GM06990 (cell line): ENCODE measurements around the gene SMIM22.

ENCODE experiments used
- DNase-seq: peaks from one replicate; pipeline ENCODE4 v3.0.0-alpha.2; 2011; ENCODE audit not compliant: insufficient read length; ENCODE audit errors: extremely low read depth
- H3K27me3 ChIP-seq: replicated peaks from 2 replicates; pipeline ENCODE4 v1.6.0; 2011; ENCODE audit warnings: low read length; ENCODE audit not compliant: control insufficient read depth, insufficient read depth
- H3K36me3 ChIP-seq: 2 replicates; pipeline ENCODE4 v1.5.1; 2011; ENCODE audit warnings: low read length; ENCODE audit not compliant: control insufficient read depth, insufficient read depth
- H3K4me3 ChIP-seq: replicated peaks from 2 replicates; pipeline ENCODE4 v1.5.1; 2011; ENCODE audit warnings: low read depth, mild to moderate bottlenecking, control low read depth, low read length
- CTCF ChIP-seq: IDR thresholded peaks from 2 replicates; pipeline ENCODE4 v1.5.1; 2011; ENCODE audit warnings: low read length, control low read depth, mild to moderate bottlenecking, inconsistent platforms; ENCODE audit not compliant: insufficient read depth, poor library complexity, severe bottlenecking

The SMIM22 gene

GRCh38 chr16:4825196-4825595, 30.0 kb downstream of the SMIM22 start:
- Histone ChIP-seq H3K36me3 (peaks cover 34% of the 10 kb centered on the region), H3K4me3 (no peak overlapping the region), H3K27me3 (no peaks in the 10 kb centered on the region)
- TF ChIP-seq CTCF, result no peak
- DNase-seq, result no peak

GRCh38 chr16:4826526-4826925, 31.4 kb downstream of the SMIM22 start:
- Histone ChIP-seq H3K27me3 (no peaks in the 10 kb centered on the region), H3K36me3 (peaks cover 37% of the 10 kb centered on the region), H3K4me3 (no peak overlapping the region)
- DNase-seq, result no peak
- no peak for TF ChIP-seq CTCF

- peaks cover 40% of the 10 kb centered on the region for H3K36me3 ChIP-seq
- no peak for TF ChIP-seq CTCF
- H3K27me3 ChIP-seq, result no peaks in the 10 kb centered on the region
- no peak overlapping the region for H3K4me3 ChIP-seq
- DNase-seq, result no peak
Observed at GRCh38 chr16:4826980-4827379, 31.8 kb downstream of the SMIM22 start.

GRCh38 chr16:4828567-4829321, 33.6 kb downstream of the SMIM22 start:
- no peak for DNase-seq
- no peak overlapping the region for H3K4me3 ChIP-seq
- H3K27me3 ChIP-seq, result no peaks in the 10 kb centered on the region
- TF ChIP-seq CTCF, result no peak
- peaks cover 41% of the 10 kb centered on the region for H3K36me3 ChIP-seq

- no peaks in the 10 kb centered on the region for H3K27me3 ChIP-seq
- no peak for TF ChIP-seq CTCF
- H3K4me3 ChIP-seq, result no peak overlapping the region
- H3K36me3 ChIP-seq, result peaks cover 35% of the 10 kb centered on the region
- DNase-seq, result no peak
Observed at GRCh38 chr16:4830408-4830807, 35.2 kb downstream of the SMIM22 start.

- no peak for DNase-seq
- Histone ChIP-seq H3K36me3 (peaks cover 35% of the 10 kb centered on the region), H3K4me3 (no peak overlapping the region), H3K27me3 (no peaks in the 10 kb centered on the region)
- TF ChIP-seq CTCF, result no peak
Observed at GRCh38 chr16:4831616-4832015, 36.4 kb downstream of the SMIM22 start.
